ENCODE measurements around the gene RETREG3.

RETREG3 gene

DNA sequence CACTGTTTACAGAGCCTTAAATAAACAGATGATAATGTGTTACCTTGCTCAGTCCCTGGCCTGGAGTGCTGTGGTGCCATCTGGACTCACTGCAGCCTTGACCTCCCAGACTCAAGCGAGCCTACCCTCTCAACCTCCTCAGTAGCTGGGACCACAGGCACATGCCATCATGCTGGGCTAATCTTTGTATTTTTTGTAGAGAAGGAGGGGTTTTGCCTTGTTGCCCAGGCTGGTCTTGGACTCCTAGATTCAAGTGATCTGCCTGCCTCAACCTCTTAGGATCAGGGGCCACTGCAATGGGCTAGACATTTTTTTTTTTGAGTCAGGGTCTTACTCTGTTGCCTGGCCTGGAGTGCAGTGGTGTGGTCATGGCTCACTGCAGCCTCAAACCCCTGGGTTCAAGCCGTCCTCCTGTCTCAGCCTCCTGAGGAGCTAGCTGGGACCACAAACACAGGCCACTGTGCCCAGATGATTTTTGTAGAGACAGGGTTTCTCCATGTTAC lies 78.2 kb downstream of the RETREG3 start:
- TF ChIP-seq GATA1 (IDR thresholded peaks at IDR 0.05; ENCODE audit: low read depth, low read length) (no peak), POLR2A (IDR thresholded peaks at IDR 0.05; ENCODE audit: low read length) (no peak)
- no peak for DNase-seq

All from erythroblast (primary cell).